Activated CD4-positive, alpha-beta T cell treated with anti-CD3 and anti-CD28 coated beads, Interleukin-2, amount 10 ng/mL, durations not matched to agents 24 days and 14 days (primary cell): ENCODE data around the gene PDCD4. TPM values are rescaled to one million over a fixed set of nuclear protein-coding genes. Genes with fewer than 3 reads are reported as not detected.

Experiments
- total RNA-seq: library from RNA; stranded (reverse); gene quantifications from 2 replicates; pipeline ENCODE4 v1.2.3, GENCODE V29; 2022

Gene PDCD4
- total RNA-seq, 1 donor from 2014 or later = 45.2 TPM

Other genes starting within 250 kb of the PDCD4 start
- 0.05 TPM in 1 of 2 replicates, not detected in the other for gene RBM20, start 227.6 kb upstream of the PDCD4 start, total RNA-seq
- 26.3 and 31.1 TPM in 2 replicates for gene BBIP1, start 47.3 kb downstream of the PDCD4 start, total RNA-seq
- gene SHOC2, start 47.7 kb downstream of the PDCD4 start, total RNA-seq = 38.3 and 41.8 TPM in 2 replicates
- 0.05 TPM in 1 of 2 replicates, not detected in the other for gene ADRA2A, start 205.1 kb downstream of the PDCD4 start, total RNA-seq